T follicular helper cell (primary cell): ENCODE results near the gene TTYH3.

ENCODE experiments used
- DNase-seq: peaks from one replicate; pipeline ENCODE4 v3.0.0-alpha.2; 2020; ENCODE audit warnings: low read depth

TTYH3 gene

GRCh38 chr7:2649139-2649838, 17.5 kb downstream of the TTYH3 start:
- DNase-seq: no peak

GRCh38 chr7:2649991-2650390, 18.2 kb downstream of the TTYH3 start:
- no peak for DNase-seq

- DNase-seq: no peak
Measured at GRCh38 chr7:2650451-2650850, 18.7 kb downstream of the TTYH3 start.

- no peak for DNase-seq
Measured at GRCh38 chr7:2651336-2651735, 19.6 kb downstream of the TTYH3 start.

GRCh38 chr7:2651847-2652735, 20.3 kb downstream of the TTYH3 start:
- no peak for DNase-seq

- DNase-seq: no peak
Measured at GRCh38 chr7:2652736-2653060, 20.9 kb downstream of the TTYH3 start.

GRCh38 chr7:2654059-2654458, 22.3 kb downstream of the TTYH3 start:
- no peak for DNase-seq

- no peak for DNase-seq
Measured at GRCh38 chr7:2655870-2656614, 24.3 kb downstream of the TTYH3 start.

- DNase-seq: no peak
Measured at GRCh38 chr7:2657208-2657607, 25.4 kb downstream of the TTYH3 start.

GRCh38 chr7:2657920-2658671, 26.3 kb downstream of the TTYH3 start:
- no peak for DNase-seq

- no peak for DNase-seq
Measured at GRCh38 chr7:2658941-2659340, 27.2 kb downstream of the TTYH3 start.

GRCh38 chr7:2659556-2660358, 28.0 kb downstream of the TTYH3 start:
- DNase-seq: no peak

- no peak for DNase-seq
Measured at GRCh38 chr7:2660359-2661095, 28.7 kb downstream of the TTYH3 start.

- no peak for DNase-seq
Measured at GRCh38 chr7:2661096-2661449, 29.3 kb downstream of the TTYH3 start.

GRCh38 chr7:2661602-2662272, 30.0 kb downstream of the TTYH3 start:
- no peak for DNase-seq

- no peak for DNase-seq
Measured at GRCh38 chr7:2662273-2663120, 30.7 kb downstream of the TTYH3 start.

GRCh38 chr7:2663121-2663886, 31.5 kb downstream of the TTYH3 start:
- DNase-seq: no peak

- DNase-seq: no peak
Measured at GRCh38 chr7:2663960-2664359, 32.2 kb downstream of the TTYH3 start.
